Activated CD4-positive, alpha-beta memory T cell treated with anti-CD3 and anti-CD28 coated beads for 36 hours (primary cell): Measurements from ENCODE around the gene EMC10. TPM values are rescaled to one million over a fixed set of nuclear protein-coding genes. Genes with fewer than 3 reads are reported as not detected.
A peak's percentile ranks its signal among the peaks of the same experiment; 100 is the strongest.

ENCODE experiments used
- CTCF ChIA-PET: fragments of 350-600 bp; sonication (Branson Sonifier 250); formaldehyde crosslinking; loops from one replicate; lab custom pipeline; 2021; ENCODE audit warnings: antibody characterized with exemption, inconsistent platforms; lab: Charles Lee
- POLR2A ChIA-PET: fragments of 350-600 bp; sonication (Branson Sonifier 250); formaldehyde crosslinking; loops from one replicate; lab custom pipeline; 2021; ENCODE audit warnings: antibody characterized with exemption; lab: Charles Lee
- DNase-seq: peaks from one replicate; pipeline ENCODE4 v3.0.0-alpha.2; 2020
- H3K27ac Mint-ChIP-seq: one replicate; pipeline ENCODE4 v1.8.0; 2021; ENCODE audit warnings: mixed read lengths
- H3K27me3 Mint-ChIP-seq: one replicate; pipeline ENCODE4 v1.8.0; 2021; ENCODE audit warnings: mixed read lengths
- H3K36me3 Mint-ChIP-seq: one replicate; pipeline ENCODE4 v1.8.0; 2021; ENCODE audit warnings: mixed read lengths
- H3K4me1 Mint-ChIP-seq: one replicate; pipeline ENCODE4 v1.8.0; 2021; ENCODE audit warnings: low read depth, mixed read lengths
- H3K4me3 Mint-ChIP-seq: one replicate; pipeline ENCODE4 v1.8.0; 2021; ENCODE audit warnings: mild to moderate bottlenecking, mixed read lengths
- H3K9me3 Mint-ChIP-seq: one replicate; pipeline ENCODE4 v1.8.0; 2021; ENCODE audit warnings: mixed read lengths
- intact Hi-C: fragments of 100-400 bp; cut with micrococcal nuclease; formaldehyde crosslinking; loops from one replicate; pipeline ENCODE4 v1.15.1; 2023
- total RNA-seq, 2 experiments: library from RNA; stranded (reverse); gene quantifications; one replicate each; pipeline ENCODE4 v1.2.3, GENCODE V29; 2021

EMC10 gene
- total RNA-seq, 2 experiments from 2014 or later, result 37.5 to 37.6 TPM

DNA sequence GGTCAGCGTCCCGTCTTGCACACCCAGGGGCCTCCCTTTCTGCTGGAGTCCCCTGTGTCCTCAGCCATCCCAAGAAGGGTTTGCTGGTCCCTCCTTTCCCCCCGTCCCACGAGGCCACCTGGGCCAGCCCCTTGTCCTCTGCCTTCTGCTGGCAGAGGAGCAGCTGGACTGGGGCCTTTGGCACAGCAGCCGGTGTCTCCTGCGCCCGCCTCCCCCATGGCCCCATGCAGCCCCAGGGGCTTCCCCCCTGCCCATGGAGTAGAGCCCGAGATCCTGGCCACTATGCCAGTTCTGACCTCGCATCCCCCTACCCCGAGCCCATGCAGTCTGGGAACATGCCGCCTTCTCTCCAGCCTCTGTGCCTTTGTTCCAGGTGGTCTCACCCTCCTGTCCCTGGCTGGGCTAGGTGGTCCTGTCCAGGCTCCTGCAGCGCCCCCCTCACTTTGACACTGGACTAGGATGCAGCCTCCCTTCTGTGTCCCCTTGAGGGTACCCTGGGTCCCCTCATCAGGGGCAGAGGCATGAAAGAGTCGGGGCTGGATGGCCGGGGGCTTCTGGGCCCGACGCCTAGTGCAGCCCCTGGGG is 6.1 kb downstream of the EMC10 start:
- no peaks in the 10 kb centered on the region for H3K27me3 Mint-ChIP-seq
- peaks cover 5% of the 10 kb centered on the region for H3K9me3 Mint-ChIP-seq
- CTCF ChIA-PET, result interaction anchor here (1.9 kb wide), 1 partner anchor 74 kb away, joined by 6 read pairs; no protein-coding TSS in a partner anchor
- H3K4me1 Mint-ChIP-seq, result peaks cover 14% of the 10 kb centered on the region
- intact Hi-C loops, result no loop called here
- H3K27ac Mint-ChIP-seq, result no peak overlapping the region
- POLR2A ChIA-PET, result no interaction called here
- H3K4me3 Mint-ChIP-seq, result no peak overlapping the region
- peaks cover 25% of the 10 kb centered on the region for H3K36me3 Mint-ChIP-seq
- no peak for DNase-seq

DNA sequence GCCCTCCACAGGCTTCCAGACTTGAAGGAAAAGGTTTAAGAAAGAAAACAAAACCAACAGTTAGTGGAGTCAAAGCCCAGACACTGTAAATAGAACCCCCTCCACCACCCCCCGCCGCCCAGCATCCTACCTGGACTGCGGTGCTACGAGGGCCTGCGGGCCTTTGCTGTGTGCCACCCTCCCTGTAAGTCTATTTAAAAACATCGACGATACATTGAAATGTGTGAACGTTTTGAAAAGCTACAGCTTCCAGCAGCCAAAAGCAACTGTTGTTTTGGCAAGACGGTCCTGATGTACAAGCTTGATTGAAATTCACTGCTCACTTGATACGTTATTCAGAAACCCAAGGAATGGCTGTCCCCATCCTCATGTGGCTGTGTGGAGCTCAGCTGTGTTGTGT is 6.6 kb downstream of the EMC10 start:
- ChIA-PET CTCF (interaction anchor here (1.9 kb wide), 1 partner anchor 73 kb away, joined by 6 read pairs; no protein-coding TSS in a partner anchor), POLR2A (no interaction called here)
- H3K27ac Mint-ChIP-seq, result no peak overlapping the region
- peaks cover 20% of the 10 kb centered on the region for H3K36me3 Mint-ChIP-seq
- no peak for DNase-seq
- intact Hi-C loops, result no loop called here
- H3K9me3 Mint-ChIP-seq, result peaks cover 5% of the 10 kb centered on the region
- H3K4me3 Mint-ChIP-seq, result no peak overlapping the region
- no peaks in the 10 kb centered on the region for H3K27me3 Mint-ChIP-seq
- peaks cover 8% of the 10 kb centered on the region for H3K4me1 Mint-ChIP-seq

DNA sequence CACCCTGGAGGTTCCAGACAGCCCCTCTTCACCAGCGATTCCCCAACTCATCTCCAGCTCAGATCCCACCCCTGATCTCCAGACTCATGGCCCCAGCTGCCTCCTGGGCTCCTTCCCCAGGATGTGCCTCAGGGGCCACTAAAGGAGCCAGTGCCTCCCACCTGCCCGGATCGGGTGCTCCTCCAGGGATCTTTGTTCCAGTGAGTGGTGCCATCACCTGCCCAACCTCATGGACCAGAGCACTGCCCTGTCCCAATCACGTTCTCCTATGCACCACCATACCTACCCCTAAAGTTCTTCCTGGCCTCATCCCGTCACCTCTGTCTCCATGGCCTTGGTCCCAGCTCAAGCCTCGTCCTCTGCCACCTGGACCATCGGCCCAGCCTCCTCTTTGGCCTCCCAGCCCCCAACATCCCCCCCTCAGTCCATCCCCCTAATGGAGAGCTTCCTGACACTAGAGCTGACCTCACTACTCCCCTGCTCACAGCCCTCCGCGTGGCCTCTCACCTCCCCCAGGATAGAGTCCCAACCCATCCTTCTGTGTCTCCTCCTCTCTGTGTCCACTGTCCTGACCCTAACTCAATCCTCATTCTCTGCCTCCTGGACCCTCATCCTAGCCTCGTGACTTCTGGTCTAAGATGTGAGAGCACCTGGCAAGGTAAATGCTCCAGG is 9.1 kb downstream of the EMC10 start:
- ChIA-PET POLR2A (no interaction called here), CTCF (no interaction called here)
- no peak overlapping the region for H3K4me3 Mint-ChIP-seq
- peaks cover 2% of the 10 kb centered on the region for H3K4me1 Mint-ChIP-seq
- peaks cover 5% of the 10 kb centered on the region for H3K9me3 Mint-ChIP-seq
- H3K27ac Mint-ChIP-seq, result no peak overlapping the region
- DNase-seq, result no peak
- H3K27me3 Mint-ChIP-seq, result no peaks in the 10 kb centered on the region
- intact Hi-C loops, result no loop called here
- H3K36me3 Mint-ChIP-seq, result peaks cover 16% of the 10 kb centered on the region

DNA sequence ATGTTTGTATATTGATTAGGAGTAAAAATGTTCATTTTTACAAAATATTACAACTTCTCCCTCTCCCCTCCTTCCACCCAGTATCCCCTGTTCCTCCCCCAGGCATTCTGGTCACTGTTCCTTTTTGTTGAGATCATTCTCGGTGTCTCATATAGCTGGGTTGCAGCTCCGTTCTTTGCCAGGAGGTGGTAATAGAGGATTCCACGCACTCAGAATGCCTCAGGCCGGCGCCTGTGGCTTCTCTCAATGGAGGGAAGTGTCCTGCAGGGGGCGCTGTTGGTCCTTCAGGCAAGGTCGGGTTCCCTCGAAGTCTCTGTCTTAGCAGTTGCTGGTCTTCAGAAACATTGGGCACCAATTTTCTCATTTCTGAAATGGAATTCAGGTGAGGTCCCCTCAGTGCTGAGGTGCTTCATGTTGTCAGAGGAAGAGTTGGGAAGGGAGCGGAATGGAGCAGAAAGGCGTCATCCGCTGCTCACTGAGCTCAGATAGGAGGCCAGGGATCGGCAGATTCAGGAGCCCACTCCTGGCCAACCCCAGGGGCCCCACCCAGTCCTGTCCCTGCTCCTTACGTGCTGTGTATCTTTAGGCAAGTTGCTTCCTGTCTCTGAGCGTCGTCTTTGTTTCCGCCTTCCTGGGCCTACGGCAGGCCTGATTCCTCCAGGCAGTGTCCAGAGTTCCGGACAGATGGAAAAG is 10.7 kb downstream of the EMC10 start:
- intact Hi-C loops, result no loop called here
- ChIA-PET POLR2A (no interaction called here), CTCF (interaction anchor here (0.6 to 1.4 kb wide), 8 partner anchors 8 to 296 kb away, joined by 3 to 5 read pairs (median 4); partner anchors contain the start of gene JOSD2)
- Mint-ChIP-seq H3K9me3 (peaks cover 5% of the 10 kb centered on the region), H3K4me3 (no peak overlapping the region), H3K4me1 (peaks cover 14% of the 10 kb centered on the region), H3K27me3 (no peaks in the 10 kb centered on the region), H3K27ac (no peak overlapping the region), H3K36me3 (peaks cover 13% of the 10 kb centered on the region)
- DNase-seq, result peak; percentile 80

DNA sequence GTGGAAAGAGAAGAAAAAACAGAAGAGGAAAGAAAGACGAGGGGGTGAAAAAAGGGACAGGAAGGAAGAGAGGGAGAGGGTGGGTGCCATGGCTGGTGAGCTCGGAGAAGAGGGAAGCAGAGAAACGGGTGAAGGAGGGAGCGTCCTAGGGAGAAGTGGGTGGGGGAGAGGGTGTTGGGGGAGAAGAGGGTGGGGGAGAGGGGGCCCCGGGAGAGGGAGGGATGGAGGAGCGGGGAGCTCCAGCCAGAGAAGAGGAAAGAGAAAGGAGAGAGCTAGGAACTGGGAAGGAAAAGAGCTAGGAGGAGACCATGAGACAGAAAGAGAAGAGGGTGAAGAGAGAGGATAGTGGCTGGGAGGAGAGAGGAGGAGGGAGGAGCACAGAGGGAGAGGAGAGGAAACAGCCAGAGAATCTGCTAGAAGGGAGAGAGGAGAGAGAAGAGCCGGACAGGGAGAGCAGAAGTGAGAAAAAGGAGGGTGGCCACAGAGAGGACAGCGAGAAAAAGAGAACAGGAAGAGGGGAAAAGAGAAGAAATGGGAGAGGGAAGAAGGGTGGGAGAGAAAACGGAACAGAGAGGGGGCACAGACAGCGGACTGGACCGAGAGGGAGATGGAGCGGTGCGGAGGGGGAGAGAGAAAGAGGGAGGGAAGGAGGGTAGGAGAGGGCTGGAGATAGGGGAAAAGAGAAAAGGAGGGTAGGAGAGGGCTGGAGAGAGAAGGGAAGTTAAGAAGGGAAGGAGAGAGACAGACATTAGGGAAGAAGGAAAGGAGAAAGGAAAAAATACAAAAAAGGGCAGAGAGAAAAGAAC is 12.3 kb downstream of the EMC10 start:
- ChIA-PET POLR2A (no interaction called here), CTCF (interaction anchor here (0.9 to 1.6 kb wide), 2 partner anchors 21 to 68 kb away, joined by 3 to 4 read pairs; no protein-coding TSS in a partner anchor)
- Mint-ChIP-seq H3K27ac (no peak overlapping the region), H3K4me1 (peaks cover 19% of the 10 kb centered on the region), H3K27me3 (no peaks in the 10 kb centered on the region), H3K36me3 (peaks cover 5% of the 10 kb centered on the region), H3K9me3 (peaks cover 5% of the 10 kb centered on the region), H3K4me3 (no peak overlapping the region)
- intact Hi-C loops, result no loop called here
- DNase-seq, result no peak

DNA sequence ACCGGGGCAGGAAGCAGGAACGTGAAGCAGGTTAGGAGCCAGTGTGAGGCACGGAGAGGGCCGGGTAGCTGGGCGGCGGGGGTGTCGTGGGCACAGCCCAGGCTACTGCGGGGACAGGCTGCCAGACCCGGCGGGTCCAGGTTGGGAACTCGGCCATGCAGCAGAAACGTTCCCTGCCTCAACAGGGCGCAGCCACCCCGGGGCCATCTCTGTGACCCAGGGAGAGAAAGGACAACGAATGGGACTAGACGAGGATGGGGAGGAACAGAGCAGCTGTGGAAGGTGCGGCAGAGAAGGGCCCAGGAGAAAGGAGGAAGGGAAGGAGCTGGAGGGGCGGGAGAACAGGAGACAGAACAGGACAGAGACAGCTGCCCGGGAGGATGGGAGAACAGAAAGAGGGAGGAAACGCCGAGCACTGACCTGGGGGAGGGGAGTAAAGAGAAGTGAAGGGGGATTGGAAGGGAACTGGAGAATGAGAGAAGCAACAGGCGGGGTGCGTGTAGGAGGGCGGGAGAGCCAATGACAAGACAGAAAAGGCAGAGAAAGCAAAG is 13.2 kb downstream of the EMC10 start:
- Mint-ChIP-seq H3K9me3 (peaks cover 5% of the 10 kb centered on the region), H3K27ac (no peak overlapping the region), H3K4me1 (peaks cover 19% of the 10 kb centered on the region), H3K4me3 (no peak overlapping the region), H3K36me3 (peaks cover 5% of the 10 kb centered on the region), H3K27me3 (no peaks in the 10 kb centered on the region)
- intact Hi-C loops, result no loop called here
- no peak for DNase-seq
- ChIA-PET CTCF (no interaction called here), POLR2A (no interaction called here)

DNA sequence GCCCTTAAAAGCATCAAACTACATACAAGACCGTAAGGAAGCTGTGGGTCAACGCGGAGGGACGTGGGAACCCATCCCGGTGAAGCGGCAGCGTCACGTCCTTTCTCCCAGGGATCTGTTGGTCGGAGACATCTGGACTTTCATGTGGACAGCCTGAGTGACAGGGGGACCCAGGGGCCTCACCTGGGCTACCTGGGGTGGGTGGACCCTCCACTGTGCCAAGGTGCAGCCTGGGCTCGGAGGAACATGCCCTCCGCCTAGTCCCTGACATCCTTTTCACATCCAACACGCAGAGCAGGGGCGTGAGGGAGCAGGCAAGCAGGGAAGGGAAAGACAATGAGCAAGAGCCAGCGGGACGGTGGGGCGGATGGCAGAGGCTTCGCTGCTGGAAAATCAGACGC is 14.1 kb downstream of the EMC10 start:
- CTCF ChIA-PET, result no interaction called here
- Mint-ChIP-seq H3K4me3 (no peak overlapping the region), H3K4me1 (peaks cover 19% of the 10 kb centered on the region), H3K27ac (no peak overlapping the region), H3K36me3 (peaks cover 3% of the 10 kb centered on the region), H3K9me3 (peaks cover 5% of the 10 kb centered on the region), H3K27me3 (no peaks in the 10 kb centered on the region)
- DNase-seq, result no peak
- intact Hi-C loops, result no loop called here
- POLR2A ChIA-PET, result no interaction called here

DNA sequence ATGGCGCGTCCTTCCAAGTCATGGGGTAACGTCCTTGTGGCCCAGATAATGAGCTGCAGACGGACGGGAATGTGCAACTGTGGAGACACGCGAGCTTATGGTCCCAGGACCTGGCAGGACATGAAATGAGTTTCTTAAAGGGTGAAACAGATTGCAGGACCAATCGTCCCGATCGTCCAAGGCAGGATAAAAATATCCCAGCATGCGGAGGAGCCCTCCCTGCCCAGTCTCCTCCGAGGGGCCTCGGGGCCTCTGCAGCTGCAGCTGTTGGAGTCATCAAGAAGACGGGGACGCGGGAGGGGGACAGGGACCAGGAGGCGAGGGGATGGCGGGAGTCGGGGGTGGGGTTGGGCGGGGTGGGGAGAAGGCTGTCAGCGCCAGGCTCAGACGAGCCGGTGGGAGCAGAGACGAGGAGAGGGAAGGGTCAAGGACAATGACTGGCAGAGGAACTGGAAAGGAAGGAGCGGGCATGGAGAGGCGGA is 14.7 kb downstream of the EMC10 start:
- H3K4me1 Mint-ChIP-seq, result peaks cover 19% of the 10 kb centered on the region

DNA sequence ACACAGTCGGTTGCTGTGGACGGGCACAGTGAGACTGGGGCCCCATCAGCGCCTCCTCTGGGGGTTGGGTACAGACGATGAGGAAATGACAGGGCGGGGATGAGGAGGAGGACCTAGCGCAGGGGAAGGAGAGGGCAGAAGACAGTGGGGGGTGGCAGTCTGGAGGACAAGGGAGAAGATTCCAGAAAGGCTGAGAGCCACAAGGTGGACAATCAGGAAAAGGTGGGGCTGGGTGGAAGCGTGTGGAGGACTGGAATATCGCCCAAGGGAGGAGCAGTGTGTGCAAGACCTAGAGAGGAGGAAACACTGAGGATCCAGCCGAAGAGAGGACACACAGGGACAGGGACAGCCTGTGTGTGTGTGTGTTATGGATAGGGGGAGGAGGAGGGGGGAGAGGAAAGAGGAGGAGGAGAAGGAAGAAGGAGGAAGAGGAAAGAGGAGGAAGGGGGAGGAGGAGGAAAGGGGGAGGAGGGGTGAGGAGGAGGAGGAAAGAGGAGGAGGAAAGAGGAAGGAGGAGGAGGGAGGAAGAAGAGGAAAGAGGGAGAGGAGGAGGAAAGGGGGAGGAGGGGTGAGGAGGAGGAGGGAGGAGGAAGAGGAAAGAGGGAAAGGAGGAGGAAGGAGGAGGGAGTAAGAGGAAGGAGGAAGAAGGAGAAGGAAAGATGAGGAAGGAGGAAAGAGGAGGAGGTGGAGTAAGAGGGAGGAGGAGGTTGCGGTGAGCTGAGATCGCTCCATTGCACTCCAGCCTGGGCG is 16.2 kb downstream of the EMC10 start:
- intact Hi-C loops, result no loop called here
- no peak overlapping the region for H3K4me3 Mint-ChIP-seq
- no peaks in the 10 kb centered on the region for H3K9me3 Mint-ChIP-seq
- H3K27ac Mint-ChIP-seq, result peak overlapping the region; percentile 42
- CTCF ChIA-PET, result no interaction called here
- POLR2A ChIA-PET, result no interaction called here
- no peaks in the 10 kb centered on the region for H3K27me3 Mint-ChIP-seq
- peak; percentile 62 for DNase-seq
- H3K4me1 Mint-ChIP-seq, result peaks cover 19% of the 10 kb centered on the region
- no peaks in the 10 kb centered on the region for H3K36me3 Mint-ChIP-seq

More for the DNA sequence above, 14.7 kb downstream of the EMC10 start:
- ChIA-PET POLR2A (no interaction called here), CTCF (interaction anchor here (0.5 kb wide), 1 partner anchor 80 kb away, joined by 3 read pairs; no protein-coding TSS in a partner anchor)
- Mint-ChIP-seq H3K9me3 (peaks cover 5% of the 10 kb centered on the region), H3K27ac (no peak overlapping the region), H3K36me3 (no peaks in the 10 kb centered on the region), H3K4me3 (no peak overlapping the region), H3K27me3 (no peaks in the 10 kb centered on the region)
- intact Hi-C loops, result no loop called here
- DNase-seq, result no peak

DNA sequence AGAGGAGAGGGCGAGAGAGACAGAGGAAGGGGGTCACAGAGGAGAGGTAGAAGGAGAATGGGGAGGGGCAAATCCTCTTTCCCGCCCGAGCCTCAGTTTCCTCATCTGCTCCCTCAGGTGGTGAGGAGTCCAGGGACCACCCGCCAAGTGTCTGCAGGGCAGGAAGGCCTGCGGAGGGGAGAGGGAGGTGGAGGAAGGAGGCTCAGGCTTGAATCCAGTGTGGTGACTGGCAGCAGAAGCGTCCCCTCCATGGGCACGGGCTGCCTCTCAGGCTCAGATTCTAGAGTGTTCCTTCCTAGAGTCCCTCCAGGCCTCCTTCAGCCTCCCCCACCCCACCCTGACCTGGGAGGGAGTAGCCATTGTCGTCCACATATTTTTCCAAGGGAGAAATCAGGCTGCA is 16.9 kb downstream of the EMC10 start:
- no peak for DNase-seq
- CTCF ChIA-PET, result no interaction called here
- Mint-ChIP-seq H3K36me3 (no peaks in the 10 kb centered on the region), H3K4me3 (no peak overlapping the region), H3K27ac (no peak overlapping the region), H3K27me3 (no peaks in the 10 kb centered on the region), H3K4me1 (peaks cover 19% of the 10 kb centered on the region), H3K9me3 (no peaks in the 10 kb centered on the region)
- POLR2A ChIA-PET, result no interaction called here
- intact Hi-C loops, result no loop called here
